HEK293 (cell line): ENCODE measurements around the gene CPLX3.

Experiments
- GLI2 ChIP-seq: fragments of 450-650 bp; formaldehyde crosslinking; IDR thresholded peaks from 2 replicates; pipeline ENCODE4; 2017; ENCODE audit warnings: missing biosample characterization, missing genetic modification characterization, low read depth, borderline replicate concordance
- KLF8 ChIP-seq: fragments of 450-650 bp; formaldehyde crosslinking; IDR thresholded peaks from 2 replicates; pipeline ENCODE4 v1.5.1; 2016; ENCODE audit warnings: missing biosample characterization, missing genetic modification characterization
- MYNN ChIP-seq: fragments of 450-650 bp; formaldehyde crosslinking; IDR thresholded peaks from 2 replicates; pipeline ENCODE4 v1.5.1; 2016; ENCODE audit warnings: missing biosample characterization, missing genetic modification characterization, borderline replicate concordance
- OVOL3 ChIP-seq: fragments of 450-650 bp; formaldehyde crosslinking; IDR thresholded peaks from 2 replicates; pipeline ENCODE4 v1.5.1; 2016; ENCODE audit warnings: missing biosample characterization, missing genetic modification characterization
- ZFHX2 ChIP-seq: fragments of 450-650 bp; formaldehyde crosslinking; conservative IDR thresholded peaks from 2 replicates; pipeline ENCODE4 v1.5.1; 2016; ENCODE audit warnings: missing biosample characterization, missing genetic modification characterization
- ZIC2 ChIP-seq: fragments of 450-650 bp; formaldehyde crosslinking; IDR thresholded peaks from 2 replicates; pipeline ENCODE4 v1.5.1; 2016; ENCODE audit warnings: missing biosample characterization, missing genetic modification characterization
- ZNF132 ChIP-seq: fragments of 450-650 bp; formaldehyde crosslinking; IDR thresholded peaks from 2 replicates; pipeline ENCODE4 v1.5.1; 2017; ENCODE audit warnings: missing biosample characterization, missing genetic modification characterization, borderline replicate concordance
- ZNF175 ChIP-seq: fragments of 450-650 bp; formaldehyde crosslinking; IDR thresholded peaks from 2 replicates; pipeline ENCODE4 v1.5.1; 2016; ENCODE audit warnings: missing biosample characterization, missing genetic modification characterization
- ZNF18 ChIP-seq: fragments of 450-650 bp; formaldehyde crosslinking; IDR thresholded peaks from 2 replicates; pipeline ENCODE4 v1.5.1; 2016; ENCODE audit warnings: missing biosample characterization, missing genetic modification characterization
- ZNF223 ChIP-seq: fragments of 450-650 bp; formaldehyde crosslinking; IDR thresholded peaks from 2 replicates; pipeline ENCODE4 v1.5.1; 2016; ENCODE audit warnings: missing biosample characterization, missing genetic modification characterization
- ZNF24 ChIP-seq: fragments of 450-650 bp; formaldehyde crosslinking; IDR thresholded peaks from 2 replicates; pipeline ENCODE4 v1.5.1; 2016; ENCODE audit warnings: missing biosample characterization, missing genetic modification characterization
- ZNF248 ChIP-seq: fragments of 450-650 bp; formaldehyde crosslinking; IDR thresholded peaks from 2 replicates; pipeline ENCODE4 v1.5.1; 2017; ENCODE audit warnings: missing biosample characterization, missing genetic modification characterization
- ZNF292 ChIP-seq: fragments of 450-650 bp; formaldehyde crosslinking; IDR thresholded peaks from 2 replicates; pipeline ENCODE4 v1.5.1; 2016; ENCODE audit warnings: low read depth, missing biosample characterization, missing genetic modification characterization, borderline replicate concordance
- ZNF341 ChIP-seq: fragments of 450-650 bp; formaldehyde crosslinking; IDR thresholded peaks from 2 replicates; pipeline ENCODE4; 2016; ENCODE audit warnings: low read depth, missing biosample characterization, missing genetic modification characterization
- ZNF391 ChIP-seq: fragments of 450-650 bp; formaldehyde crosslinking; IDR thresholded peaks from 2 replicates; pipeline ENCODE4 v1.5.1; 2016; ENCODE audit warnings: low read depth, missing biosample characterization, missing genetic modification characterization, borderline replicate concordance
- ZNF423 ChIP-seq: fragments of 450-650 bp; formaldehyde crosslinking; IDR thresholded peaks from 2 replicates; pipeline ENCODE4 v1.5.1; 2016; ENCODE audit warnings: missing biosample characterization, missing genetic modification characterization
- ZNF449 ChIP-seq: fragments of 450-650 bp; formaldehyde crosslinking; IDR thresholded peaks from 2 replicates; pipeline ENCODE4 v1.5.1; 2017; ENCODE audit warnings: missing biosample characterization, mild to moderate bottlenecking, missing genetic modification characterization, moderate library complexity
- ZNF548 ChIP-seq: fragments of 450-650 bp; formaldehyde crosslinking; IDR thresholded peaks from 2 replicates; pipeline ENCODE4 v1.5.1; 2016; ENCODE audit warnings: missing biosample characterization, missing genetic modification characterization
- ZNF600 ChIP-seq: fragments of 450-650 bp; formaldehyde crosslinking; IDR thresholded peaks from 2 replicates; pipeline ENCODE4 v1.5.1; 2016; ENCODE audit warnings: missing biosample characterization, missing genetic modification characterization
- ZNF621 ChIP-seq: fragments of 450-650 bp; formaldehyde crosslinking; IDR thresholded peaks from 2 replicates; pipeline ENCODE4 v1.5.1; 2017; ENCODE audit warnings: missing biosample characterization, missing genetic modification characterization
- ZNF654 ChIP-seq: fragments of 450-650 bp; formaldehyde crosslinking; IDR thresholded peaks from 2 replicates; pipeline ENCODE4 v1.5.1; 2016; ENCODE audit warnings: low read depth, missing biosample characterization, missing genetic modification characterization
- ZNF670 ChIP-seq: fragments of 450-650 bp; formaldehyde crosslinking; IDR thresholded peaks from 2 replicates; pipeline ENCODE4 v1.5.1; 2016; ENCODE audit warnings: missing biosample characterization, missing genetic modification characterization, low read depth
- ZNF677 ChIP-seq: fragments of 450-650 bp; IDR thresholded peaks from 2 replicates; pipeline ENCODE4 v1.5.0; 2018; ENCODE audit warnings: missing biosample characterization, mild to moderate bottlenecking, missing genetic modification characterization, moderate library complexity
- ZNF692 ChIP-seq: fragments of 450-650 bp; formaldehyde crosslinking; IDR thresholded peaks from 2 replicates; pipeline ENCODE4 v1.5.1; 2016; ENCODE audit warnings: missing biosample characterization, missing genetic modification characterization
- ZNF701 ChIP-seq: fragments of 450-650 bp; formaldehyde crosslinking; IDR thresholded peaks from 2 replicates; pipeline ENCODE4 v1.5.1; 2016; ENCODE audit warnings: missing biosample characterization, missing genetic modification characterization
- ZNF792 ChIP-seq: fragments of 450-650 bp; formaldehyde crosslinking; IDR thresholded peaks from 2 replicates; pipeline ENCODE4 v1.5.1; 2016; ENCODE audit warnings: missing biosample characterization, missing genetic modification characterization
- ZNF837 ChIP-seq: fragments of 450-650 bp; formaldehyde crosslinking; IDR thresholded peaks from 2 replicates; pipeline ENCODE4 v1.5.1; 2016; ENCODE audit warnings: missing biosample characterization, missing genetic modification characterization
- ZSCAN4 ChIP-seq: fragments of 450-650 bp; formaldehyde crosslinking; IDR thresholded peaks from 2 replicates; pipeline ENCODE4 v1.5.1; 2017; ENCODE audit warnings: missing biosample characterization, missing genetic modification characterization
- TF ChIP-seq, protein P1 (sequence below): fragments of 450-650 bp; formaldehyde crosslinking; IDR thresholded peaks from 2 replicates; pipeline ENCODE4 v1.5.1; 2017; ENCODE audit warnings: missing biosample characterization, missing genetic modification characterization

Gene CPLX3

GRCh38 chr15:74787251-74788041 is 39.0 kb upstream of the CPLX3 start (continued):
- TF ChIP-seq, protein P1, sequence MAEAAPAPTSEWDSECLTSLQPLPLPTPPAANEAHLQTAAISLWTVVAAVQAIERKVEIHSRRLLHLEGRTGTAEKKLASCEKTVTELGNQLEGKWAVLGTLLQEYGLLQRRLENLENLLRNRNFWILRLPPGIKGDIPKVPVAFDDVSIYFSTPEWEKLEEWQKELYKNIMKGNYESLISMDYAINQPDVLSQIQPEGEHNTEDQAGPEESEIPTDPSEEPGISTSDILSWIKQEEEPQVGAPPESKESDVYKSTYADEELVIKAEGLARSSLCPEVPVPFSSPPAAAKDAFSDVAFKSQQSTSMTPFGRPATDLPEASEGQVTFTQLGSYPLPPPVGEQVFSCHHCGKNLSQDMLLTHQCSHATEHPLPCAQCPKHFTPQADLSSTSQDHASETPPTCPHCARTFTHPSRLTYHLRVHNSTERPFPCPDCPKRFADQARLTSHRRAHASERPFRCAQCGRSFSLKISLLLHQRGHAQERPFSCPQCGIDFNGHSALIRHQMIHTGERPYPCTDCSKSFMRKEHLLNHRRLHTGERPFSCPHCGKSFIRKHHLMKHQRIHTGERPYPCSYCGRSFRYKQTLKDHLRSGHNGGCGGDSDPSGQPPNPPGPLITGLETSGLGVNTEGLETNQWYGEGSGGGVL (tag by site-specific recombination): no peak
- TF ChIP-seq ZNF292 (no peak), ZNF692 (tag by site-specific recombination) (peak; percentile 63), ZNF223 (tag by site-specific recombination) (no peak), ZFHX2 (tag by site-specific recombination) (0 out of 2 replicates have a peak, but pooled peaks have one; percentile 91), ZNF837 (no peak), ZNF792 (tag by site-specific recombination) (no peak), ZNF449 (tag by site-specific recombination) (peak; percentile 52; the same call in 1 of the 2 replicates), ZNF24 (tag by site-specific recombination) (peak; percentile 22; the same call in 1 of the 2 replicates), ZNF677 (no peak), ZIC2 (tag by site-specific recombination) (no peak; the same call in 1 of the 2 replicates), ZNF701 (tag by site-specific recombination) (no peak), GLI2 (tag by site-specific recombination) (no peak), ZNF18 (tag by site-specific recombination) (no peak), ZNF341 (tag by site-specific recombination) (peak; percentile 96), ZNF621 (tag by site-specific recombination) (no peak), KLF8 (tag by site-specific recombination) (peak; percentile 67; the same call in 1 of the 2 replicates), ZNF423 (tag by site-specific recombination) (no peak), ZSCAN4 (tag by site-specific recombination) (peak; percentile 65; the same call in 1 of the 2 replicates), OVOL3 (tag by site-specific recombination) (no peak), ZNF670 (tag by site-specific recombination) (no peak), ZNF175 (tag by site-specific recombination) (no peak), ZNF132 (tag by site-specific recombination) (no peak), ZNF548 (tag by site-specific recombination) (no peak), ZNF248 (no peak), MYNN (tag by site-specific recombination) (no peak), ZNF600 (tag by site-specific recombination) (peak; percentile 99), ZNF391 (tag by site-specific recombination) (no peak; the same call in 1 of the 2 replicates), ZNF654 (tag by site-specific recombination) (no peak)
